ELF-1 (cell line): ENCODE results near the gene DCC.
A peak's percentile ranks its signal among the peaks of the same experiment; 100 is the strongest.
"Not testable (repeated sequence)": the region's sequence is repeated elsewhere in the genome, so short reads cannot be mapped to it uniquely, and the experiment has no call there.

Experiments used
- DNase-seq: peaks from one replicate; pipeline ENCODE4 v3.0.0-alpha.2; 2016; ENCODE audit warnings: low read depth, low spot score

The DCC gene

DNA sequence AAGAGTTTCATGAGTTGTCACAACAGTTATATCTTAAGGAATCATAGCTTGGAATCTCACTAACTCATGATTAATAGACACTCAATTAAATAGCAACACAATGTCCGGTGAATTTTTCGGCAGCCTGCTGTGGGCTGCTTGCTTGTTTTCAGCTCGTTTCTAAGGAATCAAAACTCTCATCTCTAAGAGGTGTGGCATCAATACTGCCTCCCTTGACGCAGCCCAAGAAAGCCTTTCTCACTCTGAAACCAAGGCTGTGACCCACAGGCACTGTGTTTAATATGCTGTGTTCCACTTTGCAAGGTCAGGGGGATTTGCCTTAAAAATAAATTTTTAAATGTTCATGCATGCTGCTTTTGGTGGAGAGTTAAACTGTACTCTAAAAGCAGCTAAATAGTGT, 5.4 kb downstream of the DCC start:
- DNase-seq, result no peak

DNA sequence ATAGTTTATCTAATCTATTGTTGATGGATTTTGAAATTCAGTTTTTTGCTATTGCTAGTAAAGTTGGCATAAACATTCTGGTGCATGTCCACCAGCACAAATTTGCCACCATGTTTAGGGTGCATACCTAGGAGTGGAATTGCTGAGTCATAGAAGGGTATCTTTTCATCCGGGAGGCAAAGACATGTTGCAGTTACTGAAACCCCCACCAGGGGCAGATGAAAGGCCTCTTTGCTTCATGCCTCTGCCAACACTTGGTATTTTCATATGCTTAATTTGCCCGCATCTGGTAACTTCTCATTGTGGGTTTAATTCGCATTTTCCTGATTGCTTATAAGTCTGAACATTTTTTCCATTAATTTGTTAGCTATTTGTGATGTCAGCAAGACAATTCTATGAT, 8.2 kb downstream of the DCC start:
- DNase-seq, result peak; percentile 44

DNA sequence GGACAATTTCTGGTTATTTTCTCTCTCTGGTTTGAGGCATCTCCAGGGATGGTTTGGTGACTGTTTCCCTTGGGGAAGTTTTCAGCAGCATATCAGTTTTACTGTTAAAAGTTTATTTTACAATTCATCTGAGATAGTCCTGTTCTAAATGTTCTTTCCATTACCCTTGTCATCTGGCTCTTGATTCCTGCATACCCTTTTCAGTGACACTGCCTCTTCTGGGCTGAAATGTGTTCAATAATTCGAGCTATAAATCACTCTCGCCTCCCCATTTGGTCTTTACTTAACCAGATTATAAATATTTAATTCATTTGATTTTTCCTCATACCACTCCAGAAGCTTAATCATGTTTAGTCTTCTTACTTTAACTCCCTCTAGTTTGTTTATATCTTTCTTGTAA, 9.5 kb downstream of the DCC start:
- no peak for DNase-seq

DNA sequence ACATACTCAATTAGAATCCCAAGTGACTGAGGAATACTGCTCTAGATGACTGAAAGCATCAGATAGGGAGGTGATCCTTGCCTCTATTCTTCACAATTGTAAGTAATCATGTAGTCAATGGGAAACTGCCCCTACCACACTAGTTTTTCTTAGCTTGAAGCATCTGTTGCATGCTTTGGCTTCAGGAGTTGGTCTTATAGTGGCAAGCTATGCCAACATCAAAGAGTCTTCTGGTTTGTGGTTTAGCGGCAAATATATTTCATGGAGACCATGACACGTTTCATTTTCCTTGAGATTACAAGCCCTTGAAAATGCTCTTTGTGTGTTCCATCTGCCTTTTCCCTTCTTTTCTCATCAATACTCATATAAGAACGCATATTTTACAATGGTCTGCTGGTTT, 12.9 kb downstream of the DCC start:
- no peak for DNase-seq

DNA sequence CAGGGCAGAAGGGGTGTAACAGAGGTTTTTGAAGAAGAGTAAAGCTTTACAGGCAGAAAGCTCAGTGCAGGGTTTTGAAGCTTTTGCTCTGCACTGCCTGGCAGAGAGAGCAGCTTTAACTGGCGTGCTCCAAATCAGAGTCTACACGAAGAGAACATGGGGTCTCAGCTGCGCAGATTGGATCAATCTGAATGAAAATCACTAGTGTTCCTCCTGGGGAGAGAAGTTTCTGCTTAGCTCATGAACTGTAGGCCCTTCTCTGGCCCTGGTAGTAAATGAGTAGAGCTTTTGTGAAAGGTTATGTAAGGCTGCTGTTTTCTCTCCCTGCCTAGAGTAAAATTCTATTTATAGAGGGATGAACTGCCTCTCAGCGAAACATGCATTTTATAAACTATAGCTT, 13.6 kb downstream of the DCC start:
- DNase-seq, result no peak

DNA sequence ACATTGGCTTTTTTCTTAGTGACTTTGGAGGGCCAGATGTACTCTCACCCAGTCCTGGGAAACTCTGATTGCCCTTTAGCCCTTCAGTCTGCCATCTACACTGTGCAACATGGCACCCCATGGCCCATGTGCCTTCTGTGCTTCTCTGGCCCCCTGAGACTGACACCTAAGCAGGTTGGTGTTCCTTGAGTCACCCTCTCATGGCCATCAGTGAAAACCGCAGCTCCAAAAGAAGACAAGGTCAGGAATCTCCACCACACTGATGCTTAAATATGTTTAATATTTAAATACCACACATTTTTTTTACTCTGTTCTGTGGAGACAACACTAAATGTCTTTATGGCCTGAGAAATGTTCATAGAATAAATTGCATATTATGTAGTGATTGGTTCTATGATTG, 23.9 kb downstream of the DCC start:
- DNase-seq, result no peak

DNA sequence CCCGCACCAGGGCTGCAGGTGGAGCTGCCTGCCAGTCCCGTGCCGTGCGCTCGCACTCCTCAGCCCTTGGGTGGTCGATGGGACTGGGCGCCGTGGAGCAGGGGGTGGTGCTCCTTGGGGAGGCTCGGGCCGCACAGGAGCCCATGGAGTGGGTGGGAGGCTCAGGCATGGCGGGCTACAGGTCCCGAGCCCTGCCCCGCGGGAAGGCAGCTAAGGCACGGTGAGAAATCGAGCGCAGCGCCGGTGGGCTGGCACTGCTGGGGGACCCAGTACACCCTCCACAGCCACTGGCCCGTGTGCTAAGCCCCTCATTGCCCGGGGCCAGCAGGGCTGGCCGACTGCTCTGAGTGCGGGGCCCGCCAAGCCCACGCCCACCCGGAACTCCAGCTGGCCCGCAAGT, 26.9 kb downstream of the DCC start:
- not testable (repeated sequence) for DNase-seq

DNA sequence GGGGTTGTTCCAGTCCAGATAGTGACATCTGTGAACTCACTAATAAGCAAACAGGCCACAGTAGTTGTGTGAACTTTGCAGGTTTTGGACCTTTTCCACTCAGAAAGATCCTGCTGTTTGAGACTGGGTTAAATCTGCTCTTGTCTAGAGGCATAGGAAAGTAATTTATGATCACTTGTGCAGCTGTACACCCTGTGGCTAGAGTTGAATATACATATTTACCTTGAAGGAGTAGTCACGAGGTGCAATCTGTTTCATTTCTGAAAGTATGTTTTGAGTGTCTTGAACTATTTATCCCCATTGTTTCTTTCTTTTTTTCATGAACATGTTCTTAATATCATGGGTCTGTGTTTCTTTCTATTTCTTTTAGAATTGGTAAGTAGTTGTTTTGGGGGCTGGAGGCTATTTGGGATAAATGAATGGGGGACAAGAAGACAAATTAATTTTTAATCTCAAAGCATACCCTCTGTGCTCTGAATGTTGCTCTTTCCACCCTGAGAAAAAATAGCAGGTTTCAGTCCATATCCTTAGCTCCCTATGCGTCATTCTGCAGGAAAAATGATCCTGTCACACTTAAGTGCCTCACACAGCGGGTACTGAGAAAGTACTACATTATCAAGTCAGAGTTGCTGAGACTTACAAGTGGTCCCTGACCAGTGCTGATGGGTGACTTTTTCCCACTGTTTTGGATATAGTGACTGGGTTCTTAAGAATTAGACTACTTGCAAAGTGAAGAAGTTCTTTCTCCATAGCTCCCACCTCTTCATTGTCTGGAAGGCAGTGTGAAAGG, 28.2 kb downstream of the DCC start:
- DNase-seq, result no peak

DNA sequence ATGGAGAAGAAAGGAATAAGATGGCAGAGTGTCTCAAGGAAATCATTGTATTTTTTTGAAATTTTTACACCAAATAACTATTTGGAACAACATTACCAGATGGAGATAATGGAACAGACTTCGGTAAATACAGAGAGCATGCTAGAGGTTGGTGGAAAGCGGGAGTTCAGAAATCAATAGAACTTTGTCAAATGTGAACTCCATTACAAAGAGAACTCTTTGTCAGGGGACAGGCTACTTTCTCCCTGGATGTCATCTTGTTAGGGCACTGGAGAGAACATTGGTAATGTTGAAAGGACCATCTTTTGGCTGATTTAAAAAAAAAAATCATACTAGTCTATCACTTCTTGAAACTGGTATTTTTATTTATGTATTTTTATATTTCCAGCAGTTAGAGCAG, 30.8 kb downstream of the DCC start:
- DNase-seq, result no peak

DNA sequence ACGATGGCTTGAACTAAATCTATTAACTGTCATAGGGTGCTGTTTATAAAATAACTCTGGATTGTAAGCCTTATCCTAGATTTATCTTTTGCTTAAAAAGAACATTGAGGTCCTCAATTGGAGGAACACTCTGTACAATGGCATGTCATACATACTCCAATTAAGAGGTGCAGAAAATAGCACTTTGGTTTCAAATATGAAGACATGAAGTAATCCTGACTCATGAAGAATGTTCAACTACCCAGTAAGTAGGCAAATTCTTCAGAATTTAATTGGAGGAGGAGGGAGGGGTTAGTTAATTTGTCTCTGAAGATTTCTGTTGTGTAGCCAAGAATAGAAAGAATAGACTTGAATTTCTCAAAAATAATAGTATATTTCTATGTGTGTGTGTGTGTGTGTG, 36.1 kb downstream of the DCC start:
- DNase-seq, result no peak

DNA sequence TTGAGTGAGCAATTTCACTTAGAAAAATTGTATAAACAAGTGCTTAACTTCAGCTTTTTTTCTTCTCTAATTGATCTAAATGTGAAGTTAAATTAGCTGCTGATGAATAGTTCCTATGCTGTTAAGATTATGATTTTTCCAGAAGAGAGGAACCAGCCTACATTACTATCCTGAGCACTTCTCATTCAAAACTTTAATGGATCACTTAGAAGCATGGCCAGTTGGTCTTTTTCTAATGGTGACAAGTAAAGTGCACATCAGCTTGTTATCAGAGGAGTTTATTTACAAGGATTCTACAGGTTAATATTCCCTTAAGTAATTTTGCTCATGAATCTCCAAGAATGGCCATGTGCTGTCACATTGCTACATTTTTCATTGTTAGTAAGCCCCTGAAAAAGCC, 37.1 kb downstream of the DCC start:
- DNase-seq, result no peak

DNA sequence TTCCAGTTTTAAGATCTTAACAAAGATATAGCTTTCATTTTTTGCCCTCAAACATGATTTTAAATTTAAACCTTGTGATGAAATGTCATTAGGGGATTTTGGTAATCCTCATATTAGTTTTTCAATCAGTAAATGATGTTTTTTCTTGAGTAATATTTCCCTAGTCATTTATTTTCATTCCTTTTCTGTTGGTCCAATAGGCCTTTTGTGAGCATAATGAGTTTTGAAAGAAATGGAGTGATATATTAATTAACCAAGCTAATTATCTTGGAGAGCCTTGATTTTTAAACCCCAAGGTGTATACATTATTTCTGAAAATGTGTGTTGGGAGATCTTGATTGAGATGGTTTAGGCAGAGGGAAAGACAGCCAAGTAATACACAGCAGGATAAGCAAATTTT, 46.3 kb downstream of the DCC start:
- DNase-seq, result no peak

DNA sequence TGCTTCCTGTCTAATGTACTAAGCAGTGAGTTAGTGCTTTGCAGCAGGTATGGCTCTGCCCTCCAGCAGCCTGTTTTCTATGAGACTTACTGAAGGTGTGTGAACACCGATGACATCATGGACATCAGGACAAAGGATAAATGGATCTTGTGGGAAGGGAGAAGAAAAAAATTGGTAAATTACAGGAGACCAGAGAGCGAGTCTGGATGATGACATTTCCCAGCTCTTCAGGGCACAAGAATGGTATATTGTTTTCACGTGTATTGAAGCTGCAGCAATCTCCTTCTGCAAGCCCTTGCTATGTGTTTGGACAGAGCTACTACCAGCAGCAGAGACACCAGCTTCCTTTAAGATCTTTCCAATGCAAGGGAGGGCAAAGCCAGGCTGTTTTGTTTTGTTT, 47.2 kb downstream of the DCC start:
- DNase-seq, result no peak

DNA sequence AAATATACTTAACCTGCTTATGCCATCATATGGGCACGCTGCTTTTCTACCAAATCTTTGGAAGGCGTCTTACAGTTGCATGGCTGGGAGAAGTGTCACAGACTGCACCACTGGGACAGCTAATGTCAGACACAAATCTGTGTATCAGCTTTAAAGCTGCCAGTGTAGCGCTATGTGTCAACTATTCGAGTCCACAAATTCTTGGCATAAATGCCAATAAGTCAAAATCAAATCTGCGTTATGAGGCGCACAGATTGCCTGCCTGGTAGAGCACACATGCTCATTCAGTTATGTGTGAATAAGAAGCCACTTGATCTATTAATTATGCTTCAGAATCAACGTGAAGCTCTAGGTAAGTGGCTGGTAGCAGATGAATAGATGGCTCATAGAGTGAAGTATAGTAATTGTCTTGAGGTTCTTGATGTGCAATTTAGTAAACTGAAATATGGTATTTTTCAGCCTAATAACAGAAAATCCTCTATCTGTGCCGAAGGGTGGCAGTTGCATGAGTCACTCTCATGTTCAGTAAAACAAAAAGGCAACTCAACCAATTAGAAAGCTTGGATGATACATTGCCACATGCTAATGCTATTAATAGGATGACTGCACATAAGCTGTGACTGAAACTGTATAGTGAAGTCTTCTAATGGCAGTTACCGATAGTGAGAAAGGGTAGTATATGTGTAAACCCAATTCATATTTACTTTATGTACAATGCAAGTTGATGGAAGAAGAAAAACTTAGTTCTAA, 52.0 kb downstream of the DCC start:
- DNase-seq, result no peak

DNA sequence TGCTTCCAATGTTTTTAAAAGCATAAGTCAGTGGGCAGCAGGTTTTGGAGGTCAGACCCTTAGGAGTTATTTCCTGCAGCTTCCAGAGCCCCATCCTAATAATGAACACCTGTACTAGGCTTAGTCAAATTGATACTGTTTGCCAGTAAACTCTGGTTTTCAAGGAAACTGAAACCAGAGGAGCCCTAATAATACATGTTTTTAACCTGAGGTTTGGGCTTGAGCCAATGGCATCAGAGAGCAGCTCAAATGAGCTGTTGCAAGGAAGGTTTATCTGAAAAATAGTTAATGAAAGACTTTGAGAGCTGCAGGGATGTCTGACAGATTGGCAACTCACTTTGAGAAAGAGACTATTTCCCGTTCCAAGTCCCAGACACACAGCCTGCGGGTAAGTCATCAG, 54.6 kb downstream of the DCC start:
- DNase-seq, result no peak

DNA sequence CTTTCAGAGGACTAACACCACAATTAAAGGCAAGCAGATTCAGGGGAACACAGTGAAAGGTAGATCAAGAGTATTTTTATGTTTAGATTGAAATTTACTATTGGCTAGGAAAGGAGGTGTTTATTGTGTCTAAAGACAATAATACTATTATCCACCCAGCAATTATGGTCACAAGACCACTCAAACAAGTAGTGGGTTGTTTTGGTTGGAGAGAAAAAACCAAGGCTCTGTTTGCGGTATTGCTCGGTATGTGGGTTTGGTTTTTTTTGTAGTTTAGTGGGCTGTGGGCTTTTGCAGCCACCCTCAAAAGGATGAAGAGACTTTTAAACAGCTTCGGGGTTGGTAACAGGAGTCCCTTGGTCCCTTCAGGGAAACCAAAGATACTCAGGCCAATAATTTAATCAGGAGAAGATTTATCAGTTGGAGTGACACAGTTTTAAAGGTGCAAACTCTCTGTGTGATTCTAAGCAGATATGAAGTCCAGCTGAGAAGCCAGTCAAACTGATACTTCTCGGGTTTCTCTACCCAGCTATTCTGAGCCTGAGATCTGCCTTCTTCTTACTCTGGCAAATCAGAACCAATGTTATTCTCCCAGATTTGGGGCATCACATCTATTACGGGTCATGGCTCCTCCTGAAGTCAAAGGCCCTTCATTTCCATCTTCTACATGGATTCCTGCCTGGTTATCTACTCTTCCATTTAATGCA, 55.3 kb downstream of the DCC start:
- DNase-seq, result no peak

DNA sequence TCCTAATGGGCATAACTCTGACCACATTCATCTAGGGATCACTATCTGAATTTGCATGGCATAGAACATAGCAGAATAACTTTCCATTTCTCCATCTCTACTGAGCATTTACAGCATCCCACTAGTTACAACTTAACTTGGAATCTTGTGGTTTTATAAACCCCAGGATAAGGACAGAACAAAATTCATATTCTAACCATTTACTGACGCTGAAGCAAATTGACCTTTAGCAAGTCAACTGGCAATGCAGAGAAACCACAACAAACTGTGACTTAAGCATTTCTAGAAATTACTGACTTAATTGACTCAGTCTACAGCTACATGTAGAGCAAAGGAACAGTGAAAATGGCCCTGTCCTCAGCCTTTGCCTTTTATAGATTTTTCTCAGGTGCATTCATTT, 61.2 kb downstream of the DCC start:
- no peak for DNase-seq

DNA sequence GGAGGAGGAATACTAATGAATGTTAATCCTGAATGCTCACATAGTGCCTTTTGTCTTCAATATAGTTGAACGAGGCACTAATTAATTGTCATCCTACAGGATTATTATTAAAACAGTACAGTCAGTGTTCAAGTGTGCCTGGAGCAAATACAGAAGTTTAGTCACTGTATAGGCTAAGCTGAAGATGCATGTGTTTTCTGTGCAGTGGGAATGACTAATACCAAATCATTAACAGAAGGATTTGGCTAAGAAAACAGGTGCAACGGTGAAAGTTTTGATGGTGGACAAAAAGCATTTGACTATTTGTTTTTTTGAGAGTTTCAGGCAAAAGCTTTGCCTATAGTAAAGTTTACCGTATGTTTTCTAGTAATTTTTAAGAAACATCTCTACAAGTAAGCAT, 62.8 kb downstream of the DCC start:
- no peak for DNase-seq

DNA sequence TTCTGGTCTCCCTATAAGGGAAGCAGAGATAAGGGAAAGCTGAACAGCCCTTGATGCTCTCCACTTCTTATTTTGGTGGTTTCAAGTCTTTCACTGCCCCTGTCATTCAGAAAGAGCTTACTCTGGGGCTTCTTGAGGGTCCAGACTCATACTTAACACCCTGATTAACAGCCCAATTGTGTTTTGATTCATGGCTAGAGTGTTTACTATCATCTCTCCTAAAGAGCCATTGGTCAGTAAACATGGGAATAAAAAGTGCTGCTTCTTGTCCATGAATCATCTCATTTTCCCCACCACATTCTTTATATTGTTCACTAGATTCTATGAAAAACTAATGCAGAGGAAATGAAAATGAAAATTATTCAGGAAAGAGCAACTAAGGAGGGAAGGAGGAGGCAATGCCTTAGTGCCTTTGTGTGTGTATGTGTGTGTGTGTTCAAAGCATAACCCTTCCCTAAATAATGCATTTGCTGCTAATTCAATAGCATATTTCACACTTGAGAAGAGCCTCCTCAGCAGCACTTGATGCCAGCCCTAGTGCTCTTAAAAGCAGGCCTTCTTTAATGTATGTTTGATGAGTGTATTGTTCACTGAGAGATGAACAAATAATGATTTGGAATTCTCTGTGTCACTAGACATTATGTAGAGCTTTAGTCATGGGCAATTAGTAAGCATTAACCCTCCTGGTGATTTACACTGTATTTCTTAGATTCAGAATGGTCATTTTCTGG, 63.5 kb downstream of the DCC start:
- DNase-seq, result no peak

DNA sequence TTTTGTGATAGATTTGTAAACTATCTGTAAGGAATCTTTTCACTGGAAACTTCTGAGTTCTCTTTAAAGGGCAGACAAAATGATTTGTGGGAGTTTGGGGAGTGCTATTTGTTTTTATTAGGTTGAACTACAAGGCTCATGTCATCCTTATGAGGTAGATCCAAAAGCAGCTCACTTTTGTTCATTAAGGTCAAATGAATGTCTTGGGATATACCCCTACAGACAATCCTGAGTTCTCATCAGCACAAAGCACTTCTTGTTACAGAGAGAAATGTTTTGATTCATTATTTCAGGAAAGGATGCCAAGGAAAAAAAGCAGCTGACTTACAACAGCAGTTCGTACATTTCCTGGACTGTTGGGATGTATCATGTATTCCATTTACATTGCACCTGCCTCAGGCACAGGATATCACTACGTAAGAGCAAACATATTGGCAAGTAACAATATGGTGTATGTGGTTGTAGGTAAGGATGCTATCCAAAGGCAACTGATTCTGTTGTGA, 68.9 kb downstream of the DCC start:
- DNase-seq, result no peak

DNA sequence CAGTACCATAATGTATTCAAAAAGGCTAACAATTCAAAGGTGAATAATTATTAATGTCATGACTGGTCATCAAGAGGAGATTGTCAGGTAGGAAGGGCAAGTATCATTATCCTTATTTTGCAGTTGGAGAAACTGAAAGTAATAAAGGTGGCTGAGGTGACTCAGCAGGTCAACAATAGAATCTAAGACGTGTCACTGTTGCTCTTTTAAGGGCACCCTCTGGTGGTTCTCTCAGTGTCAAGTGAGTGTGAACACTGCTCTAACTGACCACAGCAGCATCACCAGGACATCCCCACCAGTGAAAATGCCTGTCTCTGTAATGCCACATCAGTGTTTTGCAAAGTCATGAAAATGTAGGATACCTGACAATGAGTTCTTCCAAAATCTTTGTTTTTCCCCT, 69.7 kb downstream of the DCC start:
- DNase-seq, result no peak

DNA sequence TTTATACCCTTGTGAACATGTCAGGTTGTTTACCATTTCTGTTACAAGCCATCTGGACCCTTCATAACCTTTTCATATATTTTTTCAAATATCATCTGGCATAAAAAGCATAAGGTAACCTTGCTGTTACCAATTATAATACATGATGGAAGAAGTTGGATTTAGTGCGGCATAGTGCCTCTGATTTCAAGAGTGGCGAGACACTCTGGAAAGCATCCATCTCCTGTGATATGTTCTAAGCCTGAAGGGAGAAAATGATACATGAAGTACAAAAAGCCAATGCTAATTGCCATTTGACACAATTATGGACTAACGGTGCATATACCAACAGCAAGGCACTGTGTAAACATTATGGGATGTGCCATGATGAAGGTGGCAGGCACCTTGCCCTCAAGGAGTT, 75.1 kb downstream of the DCC start:
- no peak for DNase-seq
